ENCODE measurements around the gene ZFAND2B. TPM values are rescaled to one million over a fixed set of nuclear protein-coding genes. Genes with fewer than 3 reads are reported as not detected.
A peak's percentile ranks its signal among the peaks of the same experiment; 100 is the strongest.

The ZFAND2B gene
- total and polyA plus RNA-seq, 2 donors (not counting 1 experiment from before 2014, with no cell fraction given): 55.2 to 115 TPM

DNA sequence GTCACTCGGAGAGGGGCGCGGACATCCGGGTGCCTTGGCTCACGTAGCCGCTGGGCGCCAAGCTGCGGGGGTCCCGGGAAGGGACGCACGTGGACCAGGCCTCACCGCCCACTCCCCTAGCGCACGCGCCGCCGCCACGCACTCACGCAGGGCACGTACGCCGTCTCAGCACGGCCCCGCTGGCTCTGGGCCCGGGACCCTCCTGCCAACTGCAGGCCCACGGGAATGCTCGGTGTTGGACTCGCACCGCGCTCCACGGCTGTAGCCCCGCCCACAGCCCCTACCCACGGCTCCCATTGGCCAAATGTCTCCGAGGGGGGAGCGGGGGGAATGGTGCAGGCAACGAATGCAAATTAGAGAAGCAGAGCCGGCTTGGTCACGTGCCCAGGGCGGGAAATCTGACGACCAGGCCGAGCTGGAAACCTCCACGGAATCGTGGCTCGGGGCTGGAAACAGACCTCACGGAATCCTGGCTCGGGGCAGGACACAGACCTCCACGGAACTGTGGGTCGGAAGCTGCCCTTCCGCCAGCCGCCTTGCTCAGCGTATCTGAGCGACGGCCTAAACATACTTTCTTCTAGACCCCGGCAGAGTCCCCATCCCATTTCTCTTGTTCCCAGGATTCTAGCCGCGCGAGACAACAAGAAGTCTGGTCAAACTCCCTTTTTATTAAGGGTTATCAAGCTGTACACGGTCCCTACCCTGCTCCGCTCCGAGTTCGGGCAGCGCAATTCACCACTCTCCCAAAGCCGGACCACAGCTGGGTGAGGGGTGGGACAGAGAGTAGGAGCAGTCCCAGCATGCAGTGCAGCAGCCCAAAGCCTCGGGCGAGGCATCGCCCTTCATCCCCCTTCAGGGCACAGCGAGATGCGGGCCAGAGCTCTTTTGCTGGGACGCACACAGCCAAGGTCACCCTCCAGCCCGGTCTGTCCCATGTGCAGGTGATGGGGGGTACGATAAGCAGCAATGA, 12.4 kb downstream of the ZFAND2B start, which contains the start of gene ABCB6:
TSS of gene ABCB6 (minus strand) at position 227 of the 970 bp plus-strand sequence. CDS start 285 bp downstream, outside the sequence.
- Mint-ChIP-seq H3K27me3 (no peaks in the 10 kb centered on the region), H3K27ac (peak within 1 kb of the TSS; percentile 86), H3K9me3 (ENCODE audit: insufficient read depth) (no peaks in the 10 kb centered on the region), H3K4me1 (peaks cover 20% of the 10 kb centered on the region), H3K4me3 (peak within 1 kb of the TSS; percentile 87)
- Histone ChIP-seq H3K4me1 (ENCODE audit: control insufficient read depth in 2 of 2, insufficient read depth in 2 of 2, low read length in 2 of 2) (peaks cover 17 to 21% of the 10 kb centered on the region in 2 donors), H3K36me3 (replicated peaks in 1 of 2; ENCODE audit: control extremely low read depth in 1 of 2, control insufficient read depth in 1 of 2, extremely low read depth in 1 of 2, insufficient read depth in 2 of 2, low read length in 1 of 2) (peaks cover 5 to 40% of the 10 kb centered on the region in 2 experiments), H3K27me3 (replicated peaks in 1 of 4; ENCODE audit: control extremely low read depth in 1 of 4, control insufficient read depth in 3 of 4, insufficient read depth in 4 of 4, low read length in 3 of 4) (no peaks in the 10 kb centered on the region), H3K4me3 (ENCODE audit: control extremely low read depth in 1 of 5, extremely low read depth in 1 of 5, insufficient read depth in 1 of 5, low read depth in 2 of 5, low read length in 4 of 5) (peak within 1 kb of the TSS; percentile 51 to 74 (median 66)), H4K20me1 (ENCODE audit: control insufficient read depth, insufficient read depth, low read length, poor library complexity, severe bottlenecking) (peaks cover 38% of the 10 kb centered on the region), H3K79me2 (ENCODE audit: control insufficient read depth, insufficient read depth, low read length) (no peaks in the 10 kb centered on the region), H3K4me2 (replicated peaks; ENCODE audit: low read depth, low read length, poor library complexity, severe bottlenecking) (peak within 1 kb of the TSS; percentile 91), H3K9ac (ENCODE audit: low read length) (peak within 1 kb of the TSS; percentile 68), H2AFZ (ENCODE audit: insufficient read depth, low read depth, low read length, poor library complexity, severe bottlenecking) (peak within 1 kb of the TSS; percentile 68), H3K27ac (ENCODE audit: low read length in 2 of 2) (peak within 1 kb of the TSS; percentile 0 to 55), H3K9me3 (ENCODE audit: control extremely low read depth in 1 of 3, control insufficient read depth in 2 of 3, insufficient read depth in 1 of 3, low read length in 2 of 3) (no peaks in the 10 kb centered on the region)
- intact Hi-C loops (cut with micrococcal nuclease): loop anchor here (1.0 to 2.0 kb wide), 6 partner anchors 10 to 76 kb away; partner anchors contain the start of genes ANKZF1, ATG9A, DNAJB2 and NHEJ1
- WGBS (ENCODE audit: insufficient coverage): 19% methylated on average over 71 of the region's 71 CpGs
- TF ChIP-seq CTCF (IDR thresholded peaks at IDR 0.05) (no peak), EZH2 (IDR thresholded peaks at IDR 0.05; ENCODE audit: borderline replicate concordance, insufficient read depth, low read depth, low read length, poor library complexity, severe bottlenecking) (no peak)
- ATAC-seq (ENCODE audit: low read depth) (peak; percentile 95), DNase-seq (peak; percentile 92)
- POLR2A ChIA-PET: interaction anchor here (0.7 to 3.0 kb wide), 8 partner anchors 11 to 76 kb away, joined by 3 to 30 read pairs (median 8); partner anchors contain the start of genes ANKZF1, ATG9A, CNPPD1 and DNAJB2
- CTCF ChIA-PET: interaction anchor here (1.0 to 4.3 kb wide), 8 partner anchors 13 to 76 kb away, joined by 3 to 26 read pairs (median 8); partner anchors contain the start of genes CNPPD1, SLC23A3, TUBA4B and ZFAND2B

Measured in B cell (primary cell).